OCI-LY7 (cell line): ENCODE measurements around the gene PLAC1. TPM values are rescaled to one million over a fixed set of nuclear protein-coding genes. Genes with fewer than 3 reads are reported as not detected.

Source experiments
- BruUV-seq: library from RNA; stranded (reverse); fragments of 400-500 nt; replicated peaks from 2 replicates; lab custom pipeline; 2021; lab: Mats Ljungman, UMichigan
- CTCF ChIA-PET: fragments of 300-600 bp; sonication (Branson Sonifier 250); formaldehyde crosslinking; loops from one replicate; lab custom pipeline; 2022; ENCODE audit warnings: antibody characterized with exemption; ENCODE audit not compliant: unreplicated experiment; lab: Charles Lee
- POLR2A ChIA-PET: fragments of 300-600 bp; sonication (Branson Sonifier 250); formaldehyde crosslinking; loops from one replicate; lab custom pipeline; 2022; ENCODE audit warnings: antibody characterized with exemption; lab: Charles Lee
- DNase-seq: peaks from one replicate; pipeline ENCODE4 v3.0.0-alpha.2; 2015; ENCODE audit warnings: low spot score
- H2AFZ ChIP-seq: fragments of 200-600 bp; sonication (generic), shearing (Covaris generic); 2 replicates; pipeline ENCODE4 v1.6.1; 2014; ENCODE audit warnings: mild to moderate bottlenecking, antibody characterized with exemption, low read length, moderate library complexity
- H3K27ac ChIP-seq: fragments of 200-600 bp; sonication (generic); 2 replicates; pipeline ENCODE4 v1.5.1; 2014; ENCODE audit warnings: mixed run types, low read depth, mild to moderate bottlenecking, moderate library complexity, low read length, inconsistent platforms; ENCODE audit not compliant: poor library complexity, severe bottlenecking
- H3K36me3 ChIP-seq: fragments of 200-600 bp; sonication (generic); 2 replicates; pipeline ENCODE4 v1.6.1; 2014; ENCODE audit warnings: mild to moderate bottlenecking, antibody characterized with exemption, low read length, moderate library complexity, mixed read lengths; ENCODE audit not compliant: insufficient read depth
- H3K4me1 ChIP-seq: fragments of 200-600 bp; sonication (generic); 2 replicates; pipeline ENCODE4 v1.5.1; 2014; ENCODE audit warnings: mild to moderate bottlenecking, low read length; ENCODE audit not compliant: insufficient read depth, poor library complexity, severe bottlenecking
- H3K4me2 ChIP-seq: fragments of 200-600 bp; sonication (generic); 2 replicates; pipeline ENCODE4 v1.6.1; 2014; ENCODE audit warnings: mild to moderate bottlenecking, low read length
- H3K4me3 ChIP-seq: fragments of 200-600 bp; sonication (generic); 2 replicates; pipeline ENCODE4 v1.5.1; 2014; ENCODE audit warnings: mild to moderate bottlenecking, low read depth, low read length; ENCODE audit not compliant: poor library complexity, severe bottlenecking
- H3K79me2 ChIP-seq: fragments of 200-600 bp; sonication (generic); 2 replicates; pipeline ENCODE4 v1.6.1; 2016; ENCODE audit warnings: low read depth, mild to moderate bottlenecking, low read length, moderate library complexity, mixed read lengths; ENCODE audit not compliant: insufficient read depth
- H3K9me2 ChIP-seq: fragments of 200-600 bp; sonication (generic); 2 replicates; pipeline ENCODE4 v1.6.1; 2016; ENCODE audit warnings: mild to moderate bottlenecking, low read length, mixed read lengths; ENCODE audit not compliant: insufficient read depth
- H3K9me3 ChIP-seq: fragments of 200-600 bp; sonication (generic); 2 replicates; pipeline ENCODE4 v1.6.1; 2014; ENCODE audit warnings: mild to moderate bottlenecking, mixed run types, low read length, mixed read lengths
- H4K20me1 ChIP-seq: fragments of 200-600 bp; sonication (generic); 2 replicates; pipeline ENCODE4 v1.6.1; 2014; ENCODE audit warnings: mild to moderate bottlenecking, antibody characterized with exemption, low read length, moderate library complexity, mixed read lengths; ENCODE audit not compliant: insufficient read depth
- EZH2phosphoT487 ChIP-seq: fragments of 200-600 bp; sonication (generic); IDR thresholded peaks from 2 replicates; pipeline ENCODE4 v1.6.1; 2018; ENCODE audit warnings: low read depth, borderline replicate concordance, mild to moderate bottlenecking, mixed run types, antibody characterized with exemption, low read length, moderate library complexity, mixed read lengths
- intact Hi-C: fragments of 100-400 bp; cut with micrococcal nuclease; formaldehyde crosslinking; loops from one replicate; pipeline ENCODE4 v1.10.0; 2022; ENCODE audit not compliant: unreplicated experiment
- total RNA-seq, 2 experiments: library from RNA; depleted of rRNA in 1 of 2; stranded (reverse); fragments of >200 nt in 1 of 2; shearing (Covaris generic) in 1 of 2; gene quantifications; 2 replicates each; pipeline ENCODE4 v1.2.3, GENCODE V29; 2014 to 2022
- TF ChIP-seq, protein P1 (sequence below): fragments of 200-600 bp; sonication (generic); conservative IDR thresholded peaks from 2 replicates; pipeline ENCODE4 v1.5.1; 2014; ENCODE audit warnings: mild to moderate bottlenecking, antibody characterized with exemption, low read length, moderate library complexity, mixed read lengths

Gene PLAC1
- total RNA-seq, 2 experiments from 2014 or later, result 0.28 TPM; not detected in 1

- H3K36me3 ChIP-seq, result no peaks in the 10 kb centered on the region
- no peak overlapping the region for H3K4me3 ChIP-seq
- intact Hi-C loops, result no loop called here
- H3K27ac ChIP-seq, result no peak overlapping the region
- BruUV-seq, result no TSS peak
- no peaks in the 10 kb centered on the region for H4K20me1 ChIP-seq
- no peak overlapping the region for H2AFZ ChIP-seq
- H3K4me2 ChIP-seq, result no peak overlapping the region
- H3K9me2 ChIP-seq, result no peaks in the 10 kb centered on the region
- H3K79me2 ChIP-seq, result no peaks in the 10 kb centered on the region
- TF ChIP-seq EZH2phosphoT487, result no peak
- TF ChIP-seq, protein P1, sequence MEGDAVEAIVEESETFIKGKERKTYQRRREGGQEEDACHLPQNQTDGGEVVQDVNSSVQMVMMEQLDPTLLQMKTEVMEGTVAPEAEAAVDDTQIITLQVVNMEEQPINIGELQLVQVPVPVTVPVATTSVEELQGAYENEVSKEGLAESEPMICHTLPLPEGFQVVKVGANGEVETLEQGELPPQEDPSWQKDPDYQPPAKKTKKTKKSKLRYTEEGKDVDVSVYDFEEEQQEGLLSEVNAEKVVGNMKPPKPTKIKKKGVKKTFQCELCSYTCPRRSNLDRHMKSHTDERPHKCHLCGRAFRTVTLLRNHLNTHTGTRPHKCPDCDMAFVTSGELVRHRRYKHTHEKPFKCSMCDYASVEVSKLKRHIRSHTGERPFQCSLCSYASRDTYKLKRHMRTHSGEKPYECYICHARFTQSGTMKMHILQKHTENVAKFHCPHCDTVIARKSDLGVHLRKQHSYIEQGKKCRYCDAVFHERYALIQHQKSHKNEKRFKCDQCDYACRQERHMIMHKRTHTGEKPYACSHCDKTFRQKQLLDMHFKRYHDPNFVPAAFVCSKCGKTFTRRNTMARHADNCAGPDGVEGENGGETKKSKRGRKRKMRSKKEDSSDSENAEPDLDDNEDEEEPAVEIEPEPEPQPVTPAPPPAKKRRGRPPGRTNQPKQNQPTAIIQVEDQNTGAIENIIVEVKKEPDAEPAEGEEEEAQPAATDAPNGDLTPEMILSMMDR, result no peak
- H3K4me1 ChIP-seq, result no peaks in the 10 kb centered on the region
- no peak for DNase-seq
- ChIA-PET POLR2A (interaction anchor here (0.6 kb wide), 1 partner anchor 25 kb away, joined by 3 read pairs; no protein-coding TSS in a partner anchor), CTCF (no interaction called here)
- no peaks in the 10 kb centered on the region for H3K9me3 ChIP-seq
Observed at GRCh38 chrX:134634691-134635090, 23.6 kb downstream of the PLAC1 start.

GRCh38 chrX:134633832-134634231, 24.4 kb downstream of the PLAC1 start:
- TF ChIP-seq EZH2phosphoT487, result no peak
- TF ChIP-seq, protein P1, result no peak
- H3K4me2 ChIP-seq, result no peak overlapping the region
- no peaks in the 10 kb centered on the region for H4K20me1 ChIP-seq
- H3K4me3 ChIP-seq, result no peak overlapping the region
- no peaks in the 10 kb centered on the region for H3K9me2 ChIP-seq
- H3K79me2 ChIP-seq, result no peaks in the 10 kb centered on the region
- no peaks in the 10 kb centered on the region for H3K36me3 ChIP-seq
- ChIA-PET POLR2A (interaction anchor here (0.6 kb wide), 1 partner anchor 15 kb away, joined by 3 read pairs; no protein-coding TSS in a partner anchor), CTCF (no interaction called here)
- DNase-seq, result no peak
- H3K9me3 ChIP-seq, result no peaks in the 10 kb centered on the region
- no TSS peak for BruUV-seq
- no peak overlapping the region for H3K27ac ChIP-seq
- intact Hi-C loops, result no loop called here
- no peaks in the 10 kb centered on the region for H3K4me1 ChIP-seq
- H2AFZ ChIP-seq, result no peak overlapping the region

GRCh38 chrX:134633394-134633793, 24.9 kb downstream of the PLAC1 start:
- Histone ChIP-seq H3K79me2 (no peaks in the 10 kb centered on the region), H2AFZ (no peak overlapping the region), H3K4me3 (no peak overlapping the region), H3K9me2 (no peaks in the 10 kb centered on the region), H3K4me2 (no peak overlapping the region), H3K9me3 (no peaks in the 10 kb centered on the region), H4K20me1 (no peaks in the 10 kb centered on the region), H3K36me3 (no peaks in the 10 kb centered on the region), H3K27ac (no peak overlapping the region), H3K4me1 (no peaks in the 10 kb centered on the region)
- CTCF ChIA-PET, result no interaction called here
- no TSS peak for BruUV-seq
- POLR2A ChIA-PET, result interaction anchor here (0.6 kb wide), 1 partner anchor 14 kb away, joined by 3 read pairs; no protein-coding TSS in a partner anchor
- TF ChIP-seq, protein P1, result no peak
- no peak for TF ChIP-seq EZH2phosphoT487
- intact Hi-C loops, result no loop called here
- no peak for DNase-seq
